Breast epithelium (tissue), 4 donors: Measurements from ENCODE around the gene RIMOC1. TPM values are rescaled to one million over a fixed set of nuclear protein-coding genes. Genes with fewer than 3 reads are reported as not detected.

ENCODE experiments used
- DNase-seq, 2 donors: peaks; one replicate each; pipeline ENCODE4 v3.0.0-alpha.2; 2019; ENCODE audit warnings: low spot score in 2 of 2
- H3K27ac ChIP-seq, 2 donors: fragments of 200-600 bp; sonication (generic) in 1 of 2; one replicate each; pipeline ENCODE4 v1.5.1; 2016 to 2019; ENCODE audit warnings: mild to moderate bottlenecking in 1 of 2
- H3K27me3 ChIP-seq, 2 donors: fragments of 200-600 bp; sonication (generic) in 1 of 2; one replicate each; pipeline versions ENCODE4 v1.5.1 to v1.6.0; 2017 to 2019; ENCODE audit warnings: control low read depth in 1 of 2, mild to moderate bottlenecking in 1 of 2
- H3K36me3 ChIP-seq: fragments of 200-600 bp; one replicate; pipeline ENCODE4 v1.5.1; 2019
- H3K4me1 ChIP-seq, 2 donors: fragments of 200-600 bp; sonication (generic); one replicate each; pipeline ENCODE4 v1.5.1; 2016 to 2019; ENCODE audit warnings: control low read depth in 1 of 2
- H3K4me3 ChIP-seq, 3 donors: fragments of 200-600 bp; sonication (generic); 1 replicate in 2 of 3; 2 replicates in 1 of 3; pipeline ENCODE4 v1.5.1; 2016 to 2019; ENCODE audit warnings: mild to moderate bottlenecking in 3 of 3, moderate library complexity in 2 of 3
- H3K9me3 ChIP-seq, 2 donors: fragments of 200-600 bp; sonication (generic) in 1 of 2; one replicate each; pipeline ENCODE4 v1.5.1; 2016 to 2019; ENCODE audit warnings: control low read depth in 1 of 2
- CTCF ChIP-seq, 3 donors: fragments of 450-650 bp; IDR thresholded peaks; one replicate each; pipeline ENCODE4 v1.5.1; 2016 to 2017; ENCODE audit warnings: antibody characterized with exemption in 3 of 3, mild to moderate bottlenecking in 3 of 3, moderate library complexity in 3 of 3
- POLR2A ChIP-seq: fragments of 450-650 bp; IDR thresholded peaks from one replicate; pipeline ENCODE4 v1.6.1; 2016; ENCODE audit warnings: antibody characterized with exemption, mild to moderate bottlenecking, moderate library complexity
- POLR2AphosphoS5 ChIP-seq, 3 donors: sonication (generic); formaldehyde crosslinking; IDR thresholded peaks; one replicate each; pipeline ENCODE4 v1.6.1; 2017; ENCODE audit warnings: antibody characterized with exemption in 3 of 3
- intact Hi-C: fragments of 100-400 bp; cut with DNase I; formaldehyde crosslinking; loops from one replicate; pipeline ENCODE4 v1.15.1; 2023; ENCODE audit warnings: low total_unique reads
- total RNA-seq, 3 donors: library from RNA; depleted of rRNA; stranded (reverse); fragments of >200 nt; gene quantifications; one replicate each; pipeline ENCODE4 v1.1.0, GENCODE V29; 2016

RIMOC1 gene
- total RNA-seq, 3 donors from 2014 or later: 16.4 to 23.0 (median 21.7) TPM

- DNase-seq: no peak
- Histone ChIP-seq H3K27ac (no peak overlapping the region), H3K27me3 (no peaks in the 10 kb centered on the region), H3K36me3 (no peaks in the 10 kb centered on the region), H3K4me3 (no peak overlapping the region), H3K9me3 (no peaks in the 10 kb centered on the region), H3K4me1 (no peaks in the 10 kb centered on the region)
- intact Hi-C loops: no loop called here
- no peak for TF ChIP-seq POLR2A
- TF ChIP-seq CTCF (IDR thresholded peaks at IDR 0.05): no peak
- no peak for TF ChIP-seq POLR2AphosphoS5 (IDR thresholded peaks at IDR 0.05)
Measured at GRCh38 chr5:41921874-41922273, 17.7 kb downstream of the RIMOC1 start.

GRCh38 chr5:41924526-41924871 lies 20.4 kb downstream of the RIMOC1 start:
- TF ChIP-seq POLR2A (no peak), POLR2AphosphoS5 (IDR thresholded peaks at IDR 0.05) (no peak), CTCF (IDR thresholded peaks at IDR 0.05) (no peak)
- Histone ChIP-seq H3K27me3 (no peaks in the 10 kb centered on the region), H3K36me3 (no peaks in the 10 kb centered on the region), H3K9me3 (no peaks in the 10 kb centered on the region), H3K27ac (peak overlapping the region; percentile 97 to 98), H3K4me1 (no peaks in the 10 kb centered on the region), H3K4me3 (peak overlapping the region; percentile 61 to 77 (median 76))
- DNase-seq: no peak
- intact Hi-C loops: no loop called here

GRCh38 chr5:41924872-41925554 lies 20.9 kb downstream of the RIMOC1 start, which contains the start of gene FBXO4:
Gene FBXO4, plus strand, starts transcription at chr5:41925281. Its CDS starts 29 bp downstream, at chr5:41925310.
- H3K4me3 ChIP-seq: peak within 1 kb of the TSS; percentile 61 to 77 (median 76)
- no peaks in the 10 kb centered on the region for H3K36me3 ChIP-seq
- H3K4me1 ChIP-seq: no peaks in the 10 kb centered on the region
- no peak for TF ChIP-seq POLR2A
- TF ChIP-seq POLR2AphosphoS5 (IDR thresholded peaks at IDR 0.05): peak; percentile 70 to 87 (median 84)
- peak in 2 of 3 donors; percentile 10 to 24 for TF ChIP-seq CTCF (IDR thresholded peaks at IDR 0.05)
- intact Hi-C loops: no loop called here
- DNase-seq: peak; percentile 55 to 78
- no peaks in the 10 kb centered on the region for H3K9me3 ChIP-seq
- peak within 1 kb of the TSS; percentile 97 to 98 for H3K27ac ChIP-seq
- H3K27me3 ChIP-seq: no peaks in the 10 kb centered on the region

- no peaks in the 10 kb centered on the region for H3K27me3 ChIP-seq
- H3K4me1 ChIP-seq: no peaks in the 10 kb centered on the region
- peak overlapping the region; percentile 97 to 98 for H3K27ac ChIP-seq
- H3K36me3 ChIP-seq: no peaks in the 10 kb centered on the region
- peak overlapping the region; percentile 61 to 77 (median 76) for H3K4me3 ChIP-seq
- TF ChIP-seq POLR2AphosphoS5 (IDR thresholded peaks at IDR 0.05): no peak
- no peak for TF ChIP-seq POLR2A
- TF ChIP-seq CTCF (IDR thresholded peaks at IDR 0.05): no peak
- DNase-seq: peak in 1 of 2 donors; percentile 24
- H3K9me3 ChIP-seq: no peaks in the 10 kb centered on the region
- intact Hi-C loops: no loop called here
Measured at GRCh38 chr5:41925555-41925951, 21.4 kb downstream of the RIMOC1 start.

GRCh38 chr5:41927604-41928003 lies 23.5 kb downstream of the RIMOC1 start:
- no peaks in the 10 kb centered on the region for H3K9me3 ChIP-seq
- TF ChIP-seq POLR2A: no peak
- H3K4me3 ChIP-seq: no peak overlapping the region
- DNase-seq: no peak
- H3K4me1 ChIP-seq: no peaks in the 10 kb centered on the region
- no peaks in the 10 kb centered on the region for H3K27me3 ChIP-seq
- no peak overlapping the region for H3K27ac ChIP-seq
- intact Hi-C loops: no loop called here
- no peaks in the 10 kb centered on the region for H3K36me3 ChIP-seq
